Measurements from ENCODE around the gene DTHD1. TPM values are rescaled to one million over a fixed set of nuclear protein-coding genes. Genes with fewer than 3 reads are reported as not detected.

DTHD1 gene
- total and polyA plus RNA-seq, 2 of the 8 experiments (the other 6 are each of a cell fraction or from before 2014, with no cell fraction given) = not detected

- Histone ChIP-seq H3K27ac (ENCODE audit: low read depth, low read length) (no peak overlapping the region), H3K79me2 (ENCODE audit: control insufficient read depth in 1 of 2, insufficient read depth in 2 of 2, low read length in 2 of 2) (no peaks in the 10 kb centered on the region), H4K8ac (ENCODE audit: extremely low read depth, insufficient read depth, low read length) (no peak overlapping the region), H2BK12ac (ENCODE audit: low read depth, low read length) (no peak overlapping the region), H3K36me3 (ENCODE audit: control insufficient read depth in 2 of 4, insufficient read depth in 4 of 4, low read length in 3 of 4) (no peaks in the 10 kb centered on the region), H3K18ac (ENCODE audit: extremely low read depth, low read length) (no peak overlapping the region), H2BK20ac (ENCODE audit: low read length) (no peak overlapping the region), H3K9ac (replicated peaks in 1 of 4; ENCODE audit: extremely low read depth in 1 of 4, low read depth in 3 of 4, low read length in 3 of 4) (no peak overlapping the region), H3K79me1 (ENCODE audit: low read depth, low read length) (no peaks in the 10 kb centered on the region), H3K23me2 (ENCODE audit: low read depth, low read length) (no peaks in the 10 kb centered on the region), H3K4me3 (ENCODE audit: extremely low read depth in 1 of 4, insufficient read depth in 2 of 4, low read depth in 3 of 4, low read length in 4 of 4) (no peak overlapping the region), H3K4ac (replicated peaks; ENCODE audit: insufficient read length, low read depth, low read length) (no peak overlapping the region), H2BK15ac (ENCODE audit: low read length) (no peak overlapping the region), H2BK5ac (ENCODE audit: low read depth, low read length) (no peak overlapping the region), H2AFZ (ENCODE audit: low read length) (no peak overlapping the region), H4K91ac (replicated peaks; ENCODE audit: insufficient read length, low read length) (no peak overlapping the region), H3K14ac (ENCODE audit: insufficient read length) (no peak overlapping the region), H3K4me1 (replicated peaks in 1 of 4; ENCODE audit: control insufficient read depth in 3 of 4, insufficient read depth in 4 of 4, low read length in 3 of 4) (peaks cover 0 to 3% (median 1%) of the 10 kb centered on the region in 4 experiments; a peak in 1 of 7 replicates), H4K5ac (ENCODE audit: insufficient read length, low read depth, low read length) (no peak overlapping the region), H3K27me3 (replicated peaks in 1 of 4; ENCODE audit: control insufficient read depth in 3 of 4, extremely low read depth in 1 of 4, insufficient read depth in 3 of 4, low read length in 3 of 4) (no peaks in the 10 kb centered on the region), H2AK5ac (ENCODE audit: low read depth, low read length) (no peak overlapping the region), H2BK120ac (replicated peaks; ENCODE audit: low read depth, low read length) (no peak overlapping the region), H3K56ac (replicated peaks; ENCODE audit: insufficient read length, low read depth, low read length) (no peak overlapping the region), H3K9me3 (ENCODE audit: insufficient read depth in 2 of 2, low read depth in 1 of 2, low read length in 1 of 2) (no peaks in the 10 kb centered on the region), H3K23ac (ENCODE audit: insufficient read length) (no peak overlapping the region), H3K4me2 (ENCODE audit: insufficient read depth in 1 of 2, low read depth in 2 of 2, low read length in 2 of 2) (no peak overlapping the region), H4K20me1 (replicated peaks in 1 of 2; ENCODE audit: control insufficient read depth in 1 of 2, insufficient read depth in 2 of 2, low read length in 2 of 2) (no peaks in the 10 kb centered on the region)
- WGBS, 2 experiments (ENCODE audit: extremely low coverage in 1 of 2, insufficient coverage in 1 of 2, insufficient read length in 1 of 2, insufficient replicate concordance in 2 of 2, low coverage in 1 of 2, low lambda C conversion rate in 2 of 2, missing lambda C conversion rate in 1 of 2) = 97% methylated on average over 4 of the region's 4 CpGs; no CpG with 5 or more reads in 1 of the 2 experiments
- DNase-seq (ENCODE audit: low read depth in 1 of 2, low spot score in 2 of 2) (no peak), FAIRE-seq (no peak)
- ChIA-PET CTCF (ENCODE audit: partially characterized antibody) (no interaction called here), POLR2A (ENCODE audit: partially characterized antibody) (no interaction called here)
- TF ChIP-seq SP2 (IDR thresholded peaks at IDR 0.05; ENCODE audit: low read length) = no peak
- TF ChIP-seq, protein P1, sequence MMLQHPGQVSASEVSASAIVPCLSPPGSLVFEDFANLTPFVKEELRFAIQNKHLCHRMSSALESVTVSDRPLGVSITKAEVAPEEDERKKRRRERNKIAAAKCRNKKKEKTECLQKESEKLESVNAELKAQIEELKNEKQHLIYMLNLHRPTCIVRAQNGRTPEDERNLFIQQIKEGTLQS (IDR thresholded peaks at IDR 0.05; ENCODE audit: insufficient read depth, low read depth, low read length) = no peak
Observed at GRCh38 chr4:36269101-36269500, 12.3 kb upstream of the DTHD1 start.
